SK-N-SH treated with all-trans-retinoic acid at 6 μM for 48 hours (cell line): Measurements from ENCODE around the gene DEPDC4.

ENCODE experiments used
- ATAC-seq: fragments of 200-7000 bp; cut with Tn5 transposase; 3 replicates; pipeline ENCODE4 v1.9.1; 2020; ENCODE audit warnings: mild to moderate bottlenecking, moderate library complexity
- ARNTL ChIP-seq: fragments of 450-650 bp; formaldehyde crosslinking; IDR thresholded peaks from 2 replicates; pipeline ENCODE4 v1.5.0; 2020; ENCODE audit warnings: low read depth, mild to moderate bottlenecking, moderate library complexity, borderline replicate concordance
- BACH2 ChIP-seq: fragments of 250-450 bp; sonication (Bioruptor Pico); IDR thresholded peaks from 2 replicates; pipeline ENCODE4 v1.9.0; 2021; ENCODE audit warnings: mild to moderate bottlenecking, borderline replicate concordance
- POU6F1 ChIP-seq: fragments of 250-450 bp; sonication (Bioruptor Pico); IDR thresholded peaks from 2 replicates; pipeline ENCODE4 v1.8.0; 2021; ENCODE audit warnings: low read depth, mild to moderate bottlenecking, moderate library complexity, borderline replicate concordance
- RARB ChIP-seq: fragments of 250-450 bp; sonication (Bioruptor Pico); IDR thresholded peaks from 2 replicates; pipeline ENCODE4 v1.8.0; 2021; ENCODE audit warnings: mild to moderate bottlenecking, moderate library complexity

DEPDC4 gene

DNA sequence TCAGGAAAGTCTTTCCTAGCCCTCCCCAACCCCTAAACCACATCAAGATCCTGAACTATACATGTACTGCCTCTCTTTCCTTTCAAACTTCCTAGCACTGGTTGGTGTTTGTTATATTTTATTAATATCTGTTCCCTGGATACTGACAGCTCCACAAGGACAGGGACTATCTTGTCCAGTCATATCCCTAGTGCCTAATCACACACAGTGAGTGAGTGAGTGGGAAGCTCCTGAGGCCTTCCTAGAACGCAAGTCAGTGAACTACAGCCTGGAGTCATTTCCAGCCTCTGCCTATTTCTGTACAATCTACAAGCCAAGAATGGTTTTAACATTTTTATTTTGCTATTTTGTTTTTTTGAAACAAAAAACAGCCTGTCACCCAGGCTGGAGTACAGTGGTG lies 73.8 kb downstream of the DEPDC4 start:
- no peak for ATAC-seq
- no peak for TF ChIP-seq BACH2 (CRISPR knock-in tag)
- TF ChIP-seq ARNTL (CRISPR knock-in tag) = no peak
- TF ChIP-seq RARB (CRISPR knock-in tag) = no peak
- no peak for TF ChIP-seq POU6F1 (CRISPR knock-in tag)
